K562 (cell line): Measurements from ENCODE around the gene SLC12A3. TPM values are rescaled to one million over a fixed set of nuclear protein-coding genes. Genes with fewer than 3 reads are reported as not detected.

ENCODE experiments used
- ATAC-seq: fragments of 200-7000 bp; cut with Tn5 transposase; 3 replicates; pipeline ENCODE4 v1.9.1; 2020; ENCODE audit warnings: moderate library complexity
- BruUV-seq: library from RNA; stranded (reverse); fragments of 400-500 nt; replicated peaks from 2 replicates; lab custom pipeline; 2021; lab: Mats Ljungman, UMichigan
- CTCF ChIA-PET: fragments of 300-600 bp; formaldehyde crosslinking; extraction: SDS; loops from one replicate; lab custom pipeline; 2021; ENCODE audit warnings: low intra/inter-chr PET ratio; lab: Yijun Ruan, JAX
- POLR2A ChIA-PET: fragments of 300-600, 350-650 bp; sonication (Branson Sonifier 250); formaldehyde crosslinking; extraction: SDS; loops from one replicate; lab custom pipeline; 2021; ENCODE audit warnings: antibody characterized with exemption, inconsistent platforms; lab: Yijun Ruan, JAX
- DNase-seq, 4 experiments: peaks; one replicate each; pipeline versions ENCODE4 v3.0.0 to v3.0.0-alpha.2; 2011 to 2018; ENCODE audit warnings: low spot score in 3 of 4, mixed read lengths in 3 of 4; ENCODE audit errors: extremely low read depth in 1 of 4
- FAIRE-seq: peaks from 2 replicates; lab custom pipeline; 2011; peaks lifted over from hg19 to GRCh38; lab: Jason Lieb, UNC
- H2AFZ ChIP-seq: 2 replicates; pipeline ENCODE4 v1.6.0; 2011; ENCODE audit warnings: low read depth, low read length, control low read depth, inconsistent platforms
- H3K27ac ChIP-seq: fragments of 200-600 bp; 3 replicates; pipeline ENCODE4 v1.8.0; 2011; ENCODE audit warnings: low read depth, mild to moderate bottlenecking, control low read depth, inconsistent platforms, low read length, moderate library complexity, mixed read lengths; ENCODE audit errors: extremely low read depth
- H3K27me3 ChIP-seq, 2 experiments: fragments of 300-600 bp in 1 of 2; 2 replicates in 1 of 2; 3 replicates in 1 of 2; pipeline versions ENCODE4 v1.6.0 to v1.8.0; 2011; ENCODE audit warnings: inconsistent platforms in 2 of 2, low read length in 2 of 2, mild to moderate bottlenecking in 1 of 2, mixed read lengths in 1 of 2, moderate library complexity in 1 of 2; ENCODE audit not compliant: control insufficient read depth in 2 of 2, insufficient read depth in 2 of 2
- H3K36me3 ChIP-seq: fragments of 300-600 bp; 3 replicates; pipeline ENCODE4 v1.8.0; 2011; ENCODE audit warnings: mild to moderate bottlenecking, low read length, inconsistent platforms; ENCODE audit not compliant: control insufficient read depth, insufficient read depth
- H3K4me1 ChIP-seq, 2 experiments: fragments of 200-600 bp in 1 of 2; replicated peaks in 1 of 2; 2 replicates in 1 of 2; 3 replicates in 1 of 2; pipeline versions ENCODE4 v1.5.1 to v1.8.0; 2011; ENCODE audit warnings: inconsistent platforms in 2 of 2, low read length in 2 of 2, mild to moderate bottlenecking in 1 of 2, mixed read lengths in 1 of 2, moderate library complexity in 1 of 2; ENCODE audit not compliant: control insufficient read depth in 2 of 2, insufficient read depth in 2 of 2
- H3K4me2 ChIP-seq: 2 replicates; pipeline ENCODE4 v1.6.1; 2011; ENCODE audit warnings: low read length, control low read depth, inconsistent platforms, mixed read lengths; ENCODE audit not compliant: insufficient read depth
- H3K4me3 ChIP-seq: fragments of 200-600 bp; sonication (generic), shearing (Covaris generic); 2 replicates; pipeline ENCODE4 v1.5.1; 2016; ENCODE audit warnings: control low read depth, inconsistent platforms
- H3K79me2 ChIP-seq: fragments of 200-600 bp; 3 replicates; pipeline ENCODE4 v1.8.0; 2011; ENCODE audit warnings: low read length, inconsistent platforms; ENCODE audit not compliant: control insufficient read depth, insufficient read depth
- H3K9ac ChIP-seq, 2 experiments: 2 replicates each; pipeline versions ENCODE4 v1.6.0 to v1.6.1; 2011; ENCODE audit warnings: low read depth in 2 of 2, low read length in 2 of 2, control low read depth in 1 of 2, inconsistent platforms in 1 of 2, mild to moderate bottlenecking in 1 of 2, mixed read lengths in 1 of 2; ENCODE audit not compliant: insufficient read depth in 1 of 2
- H3K9me1 ChIP-seq: one replicate; pipeline ENCODE4 v1.6.0; 2011; ENCODE audit warnings: inconsistent platforms, mild to moderate bottlenecking, low read length, moderate library complexity; ENCODE audit not compliant: control insufficient read depth, insufficient read depth
- H3K9me3 ChIP-seq: replicated peaks from 2 replicates; pipeline ENCODE4 v1.5.1; 2011; ENCODE audit warnings: low read depth, low read length, inconsistent platforms; ENCODE audit not compliant: control insufficient read depth, insufficient read depth
- H4K20me1 ChIP-seq: replicated peaks from 2 replicates; pipeline ENCODE4 v1.6.1; 2011; ENCODE audit warnings: low read length, inconsistent platforms, mixed read lengths; ENCODE audit not compliant: control insufficient read depth, insufficient read depth
- POLR3G ChIP-seq: IDR thresholded peaks from 2 replicates; pipeline ENCODE4 v1.6.1; 2011; ENCODE audit not compliant: insufficient read length, insufficient replicate concordance; ENCODE audit errors: extremely low read depth
- ZNF511 ChIP-seq: sonication (generic); formaldehyde crosslinking; IDR thresholded peaks from 2 replicates; pipeline ENCODE4 v1.8.0; 2022; ENCODE audit warnings: mild to moderate bottlenecking, missing genetic modification reagents
- ZNF518B ChIP-seq: fragments of 250-450 bp; sonication (Bioruptor Pico); IDR thresholded peaks from 2 replicates; pipeline ENCODE4 v1.5.0; 2021; ENCODE audit warnings: mild to moderate bottlenecking, moderate library complexity
- WGBS: fragments of 100-300 bp; shearing (Covaris generic); methylation state at CpG from one replicate; pipeline ENCODE4 v1.1.6; 2016; ENCODE audit warnings: low coverage, mixed read lengths; ENCODE audit not compliant: insufficient coverage; ENCODE audit errors: missing lambda C conversion rate; 5-methylcytosine and 5-hydroxymethylcytosine counted together
- in situ Hi-C: fragments of 300-500 bp; cut with MboI; formaldehyde crosslinking; loops from 4 replicates; pipeline ENCODE4 v1.15.0; 2018; ENCODE audit warnings: inconsistent platforms, mixed read lengths
- intact Hi-C: fragments of 100-400 bp; cut with micrococcal nuclease; formaldehyde crosslinking; loops from 2 replicates; pipeline ENCODE4 v1.14.2; 2022
- polyA plus RNA-seq, 8 experiments: library from polyadenylated mRNA; depleted of rRNA in 4 of 8; stranded (reverse) in 5 of 8; unstranded in 3 of 8; fragments of >200 nt; fragmentation: Nextera tagmentation in 2 of 8; fragmentation: Illumina TruSeq in 1 of 8; extraction: Ambion mirVana in 2 of 8; extraction: Trizol in 1 of 8; gene quantifications; 2 replicates each; pipeline versions ENCODE4 v1.2.1 to v1.2.3, GENCODE V29; 2011 to 2014; ENCODE audit warnings: inconsistent platforms in 1 of 8, missing spikeins in 1 of 8
- total RNA-seq, 7 experiments: library from RNA; depleted of rRNA in 6 of 7; stranded (reverse); fragments of >200 nt in 6 of 7; fragmentation: Illumina TruSeq in 2 of 7; extraction: Trizol in 2 of 7; gene quantifications; 2 replicates each; pipeline versions ENCODE4 v1.2.1 to v1.2.3, GENCODE V29; 2011 to 2021; ENCODE audit warnings: low replicate concordance in 1 of 7

The SLC12A3 gene
- total and polyA plus RNA-seq, 9 of the 15 experiments (the other 6 are each of a cell fraction or from before 2014, with no cell fraction given), result not detected

- Histone ChIP-seq H4K20me1 (no peaks in the 10 kb centered on the region), H3K79me2 (no peaks in the 10 kb centered on the region), H3K4me2 (no peak overlapping the region), H3K27me3 (no peaks in the 10 kb centered on the region), H3K9me3 (no peaks in the 10 kb centered on the region), H3K4me3 (no peak overlapping the region), H3K9me1 (no peaks in the 10 kb centered on the region), H3K27ac (no peak overlapping the region), H3K36me3 (peaks cover 79% of the 10 kb centered on the region), H3K9ac (no peak overlapping the region), H2AFZ (no peak overlapping the region), H3K4me1 (no peaks in the 10 kb centered on the region)
- in situ Hi-C loops, result no loop called here
- TF ChIP-seq POLR3G, result no peak
- TF ChIP-seq ZNF511 (CRISPR knock-in tag), result no peak
- no peak for TF ChIP-seq ZNF518B (CRISPR knock-in tag)
- ChIA-PET POLR2A (interaction anchor here (1.2 kb wide), 1 partner anchor 10 kb away, joined by 3 read pairs; no protein-coding TSS in a partner anchor), CTCF (no interaction called here)
- ATAC-seq (no peak), DNase-seq (no peak), FAIRE-seq (no peak)
- BruUV-seq, result no TSS peak
- intact Hi-C loops, result no loop called here
- WGBS, result 94% methylated on average over 1 of the region's 1 CpG
Observed at GRCh38 chr16:56828647-56829046, 36.4 kb upstream of the SLC12A3 start.
